T-cell (primary cell): ENCODE measurements around the gene RPS6KA2. TPM values are rescaled to one million over a fixed set of nuclear protein-coding genes. Genes with fewer than 3 reads are reported as not detected.
A peak's percentile ranks its signal among the peaks of the same experiment; 100 is the strongest.

ENCODE experiments used
- ATAC-seq, 4 experiments: fragments of 200-7000 bp in 3 of 4; fragments of 150-1000 bp in 1 of 4; cut with Tn5 transposase; replicated peaks in 1 of 4; 1 replicate in 3 of 4; 2 replicates in 1 of 4; pipeline ENCODE4 v1.10.0; 2021; ENCODE audit warnings: moderate library complexity in 3 of 4, mild to moderate bottlenecking in 2 of 4, moderate number of reproducible peaks in 1 of 4
- CTCF ChIA-PET, 2 donors: fragments of 300-600 bp; sonication (Branson Sonifier 250); formaldehyde crosslinking; loops; one replicate each; lab custom pipeline; 2022; ENCODE audit warnings: antibody characterized with exemption in 2 of 2; lab: Charles Lee
- POLR2A ChIA-PET, 2 donors: fragments of 300-600 bp; sonication (Branson Sonifier 250); formaldehyde crosslinking; loops; one replicate each; lab custom pipeline; 2022; ENCODE audit warnings: antibody characterized with exemption in 2 of 2; lab: Charles Lee
- DNase-seq, 35 experiments: peaks; one replicate each; pipeline versions ENCODE4 v3.0.0 to v3.0.0-alpha.2; 2013 to 2023
- H3K27ac ChIP-seq: one replicate; pipeline ENCODE4 v1.5.1; 2013; ENCODE audit warnings: low read length
- H3K27me3 ChIP-seq, 2 experiments: replicated peaks in 1 of 2; 1 replicate in 1 of 2; 2 replicates in 1 of 2; pipeline versions ENCODE4 v1.6.1 to v1.7.0; 2013; ENCODE audit warnings: low read length in 1 of 2, mixed read lengths in 1 of 2; ENCODE audit not compliant: control insufficient read depth in 2 of 2, insufficient read depth in 2 of 2; ENCODE audit errors: extremely low read depth in 1 of 2
- H3K36me3 ChIP-seq, 2 donors: 1 replicate in 1 of 2; 2 replicates in 1 of 2; pipeline versions ENCODE4 v1.6.1 to v1.7.0; 2013; ENCODE audit warnings: low read length in 1 of 2; ENCODE audit not compliant: control insufficient read depth in 2 of 2, insufficient read depth in 1 of 2; ENCODE audit errors: extremely low read depth in 1 of 2
- H3K4me1 ChIP-seq, 2 experiments: 1 replicate in 1 of 2; 2 replicates in 1 of 2; pipeline versions ENCODE4 v1.6.1 to v1.7.0; 2013; ENCODE audit warnings: low read length in 2 of 2, mixed read lengths in 1 of 2; ENCODE audit not compliant: insufficient read depth in 2 of 2, control insufficient read depth in 1 of 2; ENCODE audit errors: extremely low read depth in 1 of 2
- H3K4me3 ChIP-seq, 2 donors: 1 replicate in 1 of 2; 2 replicates in 1 of 2; pipeline versions ENCODE4 v1.5.1 to v1.7.0; 2013; ENCODE audit warnings: mild to moderate bottlenecking in 2 of 2, low read length in 1 of 2, moderate library complexity in 1 of 2; ENCODE audit not compliant: control insufficient read depth in 1 of 2; ENCODE audit errors: extremely low read depth in 1 of 2
- H3K9me3 ChIP-seq: 2 replicates; pipeline ENCODE4 v1.7.0; 2013
- H3K27ac Mint-ChIP-seq, 2 donors: one replicate each; pipeline ENCODE4 v1.8.0; 2020 to 2021; ENCODE audit warnings: mild to moderate bottlenecking in 2 of 2, mixed read lengths in 2 of 2
- H3K27me3 Mint-ChIP-seq, 2 donors: one replicate each; pipeline ENCODE4 v1.8.0; 2021 to 2022; ENCODE audit warnings: mixed read lengths in 2 of 2
- H3K36me3 Mint-ChIP-seq: one replicate; pipeline ENCODE4 v1.8.0; 2021; ENCODE audit warnings: mixed read lengths
- H3K4me1 Mint-ChIP-seq, 3 donors: one replicate each; pipeline ENCODE4 v1.8.0; 2020 to 2022; ENCODE audit warnings: mixed read lengths in 3 of 3, mild to moderate bottlenecking in 1 of 3
- H3K4me3 Mint-ChIP-seq, 3 donors: one replicate each; pipeline ENCODE4 v1.8.0; 2020 to 2022; ENCODE audit warnings: mild to moderate bottlenecking in 3 of 3, mixed read lengths in 3 of 3, moderate library complexity in 3 of 3
- H3K9me3 Mint-ChIP-seq, 3 donors: one replicate each; pipeline ENCODE4 v1.8.0; 2020 to 2022; ENCODE audit warnings: mixed read lengths in 3 of 3
- WGBS: methylation state at CpG from one replicate; pipeline ENCODE4 v1.1.5; 2013; ENCODE audit warnings: missing lambda C conversion rate; ENCODE audit not compliant: insufficient coverage; 5-methylcytosine and 5-hydroxymethylcytosine counted together
- total RNA-seq, 35 experiments: library from RNA in 6 of 35; stranded (reverse) in 6 of 35; fragments of 120-200 nt in 1 of 35; gene quantifications; one replicate each; pipeline versions ENCODE4 v1.2.1 to v1.2.4 and lab custom pipeline; 2013 to 2026

Gene RPS6KA2
- total RNA-seq, 5 donors from 2014 or later (not counting 1 experiment from before 2014, with no cell fraction given) = 4.1 to 21.5 (median 12.4) TPM

DNA sequence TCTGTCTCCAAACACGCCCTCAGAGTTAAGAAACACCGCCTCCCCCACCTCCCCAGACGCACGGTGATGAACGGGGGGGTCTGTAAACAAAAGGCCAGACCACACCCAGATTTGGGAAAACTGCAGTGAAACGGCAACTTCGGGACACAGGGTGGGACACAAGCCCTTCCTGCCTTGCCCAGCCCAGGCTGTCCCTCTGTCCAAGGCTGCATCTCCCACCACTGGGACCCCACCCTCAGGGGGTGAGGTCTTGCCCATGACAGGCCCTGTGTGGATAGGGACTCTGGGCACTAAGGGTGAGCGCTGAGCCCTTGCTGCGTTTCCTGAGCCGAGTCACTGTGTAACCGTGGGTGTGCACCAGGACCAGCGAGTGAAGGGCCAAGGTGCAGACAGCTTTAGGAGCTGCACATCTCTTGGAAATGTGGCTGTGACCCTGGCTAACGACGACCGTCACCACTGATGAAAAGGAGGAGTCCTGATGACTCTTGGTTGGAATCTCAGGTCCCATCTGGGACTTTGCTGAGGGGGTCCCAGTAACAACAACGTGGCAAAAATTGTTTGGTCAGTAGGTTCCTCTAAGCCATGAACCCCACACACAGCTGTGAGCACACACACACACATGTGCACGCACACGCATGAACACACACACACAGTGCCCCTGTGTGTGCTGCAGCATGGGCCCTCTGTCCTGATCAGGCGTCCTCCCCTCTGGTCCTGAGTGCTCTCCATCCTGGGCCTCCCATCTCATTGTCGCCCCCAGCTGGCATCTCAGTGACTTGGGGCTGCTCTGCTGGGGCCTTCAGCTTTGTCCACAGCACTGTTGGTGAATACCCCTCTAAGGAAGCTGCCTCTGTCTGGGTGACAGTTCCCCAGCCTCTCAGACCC is 141.2 kb downstream of the RPS6KA2 start:
- Mint-ChIP-seq H3K27me3 (no peaks in the 10 kb centered on the region), H3K36me3 (no peaks in the 10 kb centered on the region), H3K4me1 (peaks cover 22 to 44% (median 31%) of the 10 kb centered on the region in 3 donors), H3K9me3 (peaks cover 0 to 3% (median 0%) of the 10 kb centered on the region in 3 donors), H3K4me3 (no peak overlapping the region), H3K27ac (peak overlapping the region in 1 of 2 donors; percentile 52)
- DNase-seq (no peak), ATAC-seq (no peak)
- H3K4me1 ChIP-seq = peaks cover 6 to 26% of the 10 kb centered on the region in 2 experiments
- peaks cover 0 to 3% of the 10 kb centered on the region in 2 donors for H3K36me3 ChIP-seq
- H3K27ac ChIP-seq = no peak overlapping the region
- CTCF ChIA-PET = no interaction called here
- H3K9me3 ChIP-seq = no peaks in the 10 kb centered on the region
- peaks cover 0 to 3% of the 10 kb centered on the region in 2 experiments for H3K27me3 ChIP-seq
- WGBS = 95% methylated on average over 19 of the region's 20 CpGs
- H3K4me3 ChIP-seq = no peak overlapping the region
- POLR2A ChIA-PET = no interaction called here

DNA sequence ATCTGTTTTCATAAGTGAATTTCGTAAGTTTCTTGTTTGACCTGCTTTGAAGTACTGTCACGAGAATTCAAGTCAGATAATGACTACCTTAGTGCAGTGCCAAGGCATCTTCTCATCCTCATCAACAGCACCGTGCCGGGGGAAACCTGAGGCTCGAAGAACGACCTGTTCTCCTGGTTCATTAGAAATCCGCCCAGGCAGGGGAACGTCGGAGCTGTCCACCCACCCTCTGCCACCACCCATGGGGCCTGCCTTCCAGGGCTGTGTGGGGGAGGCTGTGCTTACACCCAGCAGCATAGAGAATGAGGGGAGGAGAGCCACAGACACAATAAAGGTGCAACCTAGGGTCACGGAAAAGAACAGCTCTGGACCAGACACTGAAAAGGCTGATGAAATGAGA is 142.2 kb downstream of the RPS6KA2 start:
- H3K9me3 Mint-ChIP-seq = peaks cover 0 to 3% (median 0%) of the 10 kb centered on the region in 3 donors
- Histone ChIP-seq H3K36me3 (peaks cover 0 to 3% of the 10 kb centered on the region in 2 donors), H3K4me1 (peaks cover 6 to 26% of the 10 kb centered on the region in 2 experiments), H3K27me3 (peaks cover 0 to 3% of the 10 kb centered on the region in 2 experiments), H3K27ac (no peak overlapping the region), H3K4me3 (no peak overlapping the region), H3K9me3 (no peaks in the 10 kb centered on the region)
- ATAC-seq = no peak
- no peaks in the 10 kb centered on the region for H3K27me3 Mint-ChIP-seq
- DNase-seq = no peak
- no peak overlapping the region for H3K27ac Mint-ChIP-seq
- 88% methylated on average over 7 of the region's 10 CpGs for WGBS
- ChIA-PET CTCF (no interaction called here), POLR2A (no interaction called here)
- H3K4me3 Mint-ChIP-seq = no peak overlapping the region
- H3K4me1 Mint-ChIP-seq = peaks cover 22 to 40% (median 31%) of the 10 kb centered on the region in 3 donors
- peaks cover under 1% of the 10 kb centered on the region for H3K36me3 Mint-ChIP-seq

DNA sequence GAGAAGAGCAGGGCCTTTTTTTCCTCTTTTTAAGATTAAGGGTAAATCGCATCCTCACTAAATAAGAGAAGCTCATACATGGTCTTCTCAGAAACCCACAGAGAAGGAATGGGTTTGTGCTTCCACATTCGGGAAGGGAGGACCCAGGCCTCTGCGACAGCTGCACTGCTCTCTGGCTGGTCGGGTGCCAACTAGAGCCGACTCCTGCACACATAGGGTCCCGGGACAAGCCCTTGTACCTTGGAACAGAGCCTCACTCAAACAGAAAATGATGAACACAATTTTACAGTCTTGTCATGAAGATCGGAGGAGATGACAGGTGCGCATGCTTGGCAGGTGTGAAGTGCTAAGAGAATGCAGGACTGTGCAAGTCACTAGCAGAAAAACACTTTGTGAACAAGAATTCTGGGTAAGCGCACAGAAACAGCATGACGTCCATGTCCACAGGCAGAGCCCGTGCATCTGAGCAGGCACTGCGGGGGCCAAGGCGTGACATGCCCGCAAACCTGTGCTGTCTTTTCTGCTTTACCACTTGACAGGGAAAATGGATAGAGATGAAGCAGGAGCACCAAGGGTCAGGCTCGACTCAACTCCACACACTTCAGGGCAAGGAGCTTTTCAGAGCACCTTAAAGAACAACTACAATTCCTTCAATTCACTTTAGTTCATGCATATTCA is 143.3 kb downstream of the RPS6KA2 start:
- ChIA-PET POLR2A (no interaction called here), CTCF (no interaction called here)
- no peak for DNase-seq

DNA sequence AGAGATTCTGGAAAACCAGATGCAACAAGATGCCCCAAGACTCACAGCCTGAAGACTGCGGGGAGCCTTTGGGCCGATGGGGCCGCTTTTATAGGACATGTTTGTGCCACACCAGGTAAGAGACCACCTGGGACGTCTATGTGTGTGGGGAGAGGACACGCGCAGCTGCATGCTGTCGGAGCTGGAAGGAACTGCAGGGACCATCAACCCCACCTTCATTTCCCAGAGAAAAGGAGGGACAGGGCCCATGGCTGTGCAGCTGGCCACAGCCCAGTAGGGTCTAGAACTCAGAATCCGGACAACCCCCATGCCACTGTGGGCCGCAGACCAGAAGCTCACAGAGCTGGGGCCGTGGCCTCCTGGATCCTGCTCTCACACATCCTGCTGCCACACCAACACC is 144.0 kb downstream of the RPS6KA2 start:
- peaks cover 0 to 3% of the 10 kb centered on the region in 2 experiments for H3K27me3 ChIP-seq
- peaks cover 15 to 24% (median 17%) of the 10 kb centered on the region in 3 donors for H3K4me1 Mint-ChIP-seq
- H3K36me3 ChIP-seq = peaks cover 0 to 3% of the 10 kb centered on the region in 2 donors
- H3K27ac ChIP-seq = no peak overlapping the region
- H3K9me3 Mint-ChIP-seq = peaks cover 0 to 3% (median 0%) of the 10 kb centered on the region in 3 donors
- POLR2A ChIA-PET = no interaction called here
- WGBS = 81% methylated on average over 5 of the region's 10 CpGs
- DNase-seq = no peak
- peaks cover 6 to 12% of the 10 kb centered on the region in 2 experiments for H3K4me1 ChIP-seq
- H3K4me3 ChIP-seq = no peak overlapping the region
- H3K27ac Mint-ChIP-seq = no peak overlapping the region
- CTCF ChIA-PET = no interaction called here
- no peak for ATAC-seq
- peaks cover 11% of the 10 kb centered on the region for H3K36me3 Mint-ChIP-seq
- no peaks in the 10 kb centered on the region for H3K27me3 Mint-ChIP-seq
- no peaks in the 10 kb centered on the region for H3K9me3 ChIP-seq
- no peak overlapping the region for H3K4me3 Mint-ChIP-seq

More for the DNA sequence above, 143.3 kb downstream of the RPS6KA2 start:
- Histone ChIP-seq H3K27ac (no peak overlapping the region), H3K4me3 (no peak overlapping the region), H3K27me3 (peaks cover 0 to 3% of the 10 kb centered on the region in 2 experiments), H3K9me3 (no peaks in the 10 kb centered on the region), H3K4me1 (peaks cover 6 to 18% of the 10 kb centered on the region in 2 experiments), H3K36me3 (peaks cover 0 to 3% of the 10 kb centered on the region in 2 donors)
- Mint-ChIP-seq H3K27ac (no peak overlapping the region), H3K36me3 (peaks cover 7% of the 10 kb centered on the region), H3K4me1 (peaks cover 22 to 31% (median 23%) of the 10 kb centered on the region in 3 donors), H3K4me3 (no peak overlapping the region), H3K9me3 (peaks cover 0 to 3% (median 0%) of the 10 kb centered on the region in 3 donors), H3K27me3 (no peaks in the 10 kb centered on the region)
- WGBS = 92% methylated on average over 11 of the region's 15 CpGs
- no peak for ATAC-seq

DNA sequence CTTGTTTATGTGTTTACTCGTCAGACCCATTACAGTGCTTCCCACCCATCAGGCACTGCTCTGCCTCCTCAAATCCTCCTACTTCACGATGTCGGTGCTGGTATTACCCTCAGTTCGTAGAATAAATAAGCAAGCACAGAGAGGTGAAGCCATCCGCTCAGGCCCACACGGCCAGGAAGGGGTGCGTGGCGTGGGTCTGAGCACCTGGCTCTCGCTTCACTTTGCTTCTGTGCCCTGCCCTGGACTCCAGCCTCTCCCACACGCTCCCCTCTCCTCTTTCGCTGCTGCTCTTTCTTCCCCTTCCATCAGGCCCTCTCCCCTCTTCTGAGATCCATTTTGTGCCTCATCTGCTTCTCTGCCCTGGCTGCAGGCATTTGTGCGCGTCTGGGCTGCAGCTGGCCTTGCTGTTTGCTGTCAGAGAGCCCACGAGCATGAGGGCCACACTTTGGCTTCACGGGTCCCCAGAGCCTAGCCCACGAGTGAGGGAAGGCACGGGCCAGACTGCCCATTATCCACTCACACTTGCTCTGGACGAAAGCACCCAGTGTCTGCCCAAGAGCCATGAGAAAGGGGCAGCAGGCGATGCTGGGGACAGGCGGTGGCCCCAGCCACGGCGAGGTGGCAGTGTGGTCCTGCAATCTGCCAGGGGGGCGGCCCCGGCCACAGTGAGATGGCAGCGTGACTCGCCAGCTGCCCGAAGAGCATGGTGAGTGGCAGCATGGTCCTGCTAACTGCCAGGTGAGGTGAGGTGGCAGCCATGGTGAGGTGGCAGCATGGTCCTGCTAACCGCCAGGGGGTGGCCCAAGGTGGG is 148.1 kb downstream of the RPS6KA2 start:
- Mint-ChIP-seq H3K27me3 (peaks cover 0 to 4% of the 10 kb centered on the region in 2 donors), H3K9me3 (no peaks in the 10 kb centered on the region), H3K4me3 (no peak overlapping the region), H3K4me1 (peaks cover 6 to 16% (median 8%) of the 10 kb centered on the region in 3 donors), H3K36me3 (peaks cover 16% of the 10 kb centered on the region), H3K27ac (no peak overlapping the region)
- no peak overlapping the region for H3K27ac ChIP-seq
- H3K9me3 ChIP-seq = no peaks in the 10 kb centered on the region
- H3K4me1 ChIP-seq = peaks cover 0 to 12% of the 10 kb centered on the region in 2 experiments
- H3K4me3 ChIP-seq = no peak overlapping the region
- peaks cover 0 to 10% of the 10 kb centered on the region in 2 experiments for H3K27me3 ChIP-seq
- H3K36me3 ChIP-seq = no peaks in the 10 kb centered on the region
- no peak for ATAC-seq
- 95% methylated on average over 22 of the region's 28 CpGs for WGBS
- ChIA-PET POLR2A (no interaction called here), CTCF (no interaction called here)
- no peak for DNase-seq
